ENCODE results near the gene JAK2. TPM values are rescaled to one million over a fixed set of nuclear protein-coding genes. Genes with fewer than 3 reads are reported as not detected.

The JAK2 gene
- total RNA-seq = 10 to 100 TPM; 20.8 to 43.9 (median 30.0) TPM
- total RNA-seq (2013) = 47.4 TPM

DNA sequence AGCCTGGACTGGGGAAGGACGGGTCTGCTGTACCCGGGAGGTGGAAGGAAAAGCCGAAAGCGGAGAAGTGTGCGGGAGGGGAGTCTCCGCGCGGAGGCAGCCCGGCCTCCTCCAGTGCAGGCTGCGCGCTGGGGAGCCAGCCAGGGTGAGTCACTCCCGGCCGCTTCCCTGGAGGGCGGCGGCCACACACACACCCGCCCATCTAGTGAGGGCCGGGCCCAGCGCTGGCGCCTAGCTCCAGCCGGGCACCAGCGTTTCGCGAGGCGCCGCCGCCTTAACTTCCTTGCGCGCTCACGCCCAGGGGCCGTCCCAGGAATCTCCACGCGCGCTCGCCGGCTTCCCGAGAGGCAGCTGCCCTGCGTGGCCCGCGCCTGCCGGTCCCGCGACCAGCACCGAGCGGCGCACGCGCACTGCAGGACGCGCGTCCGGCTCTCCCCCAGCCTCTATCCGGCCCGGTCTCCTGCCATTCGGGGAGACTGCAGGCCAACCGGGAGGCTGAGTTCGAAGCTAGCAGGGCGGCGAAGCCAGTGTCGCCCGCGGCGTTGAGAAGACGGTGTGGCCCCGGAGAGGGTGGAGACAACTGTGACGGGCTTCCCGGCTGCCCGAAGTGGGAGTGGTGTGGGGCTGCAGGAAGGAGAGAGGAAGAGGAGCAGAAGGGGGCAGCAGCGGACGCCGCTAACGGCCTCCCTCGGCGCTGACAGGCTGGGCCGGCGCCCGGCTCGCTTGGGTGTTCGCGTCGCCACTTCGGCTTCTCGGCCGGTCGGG, at the start of gene JAK2:
Gene JAK2, plus strand, starts transcription at position 652 of the 765 bp plus-strand sequence. CDS start 36,716 bp downstream, outside the sequence.
- Histone ChIP-seq H3K4me3 (ENCODE audit: low read length) (peak within 1 kb of the TSS; percentile 67), H3K4me1 (ENCODE audit: control insufficient read depth, insufficient read depth, low read length) (peaks cover 28% of the 10 kb centered on the region), H3K27me3 (ENCODE audit: control insufficient read depth, insufficient read depth, low read length) (no peaks in the 10 kb centered on the region), H3K36me3 (ENCODE audit: control insufficient read depth, insufficient read depth, low read length) (no peaks in the 10 kb centered on the region), H3K27ac (ENCODE audit: low read length) (peak within 1 kb of the TSS; percentile 79), H3K9me3 (ENCODE audit: control insufficient read depth, insufficient read depth, low read length) (no peaks in the 10 kb centered on the region)
- peaks cover 27 to 39% of the 10 kb centered on the region in 2 donors for H3K4me1 Mint-ChIP-seq
- DNase-seq (peak; percentile 75 to 88), ATAC-seq (peak; percentile 80 to 92 (median 85))
- TF ChIP-seq, protein P1, sequence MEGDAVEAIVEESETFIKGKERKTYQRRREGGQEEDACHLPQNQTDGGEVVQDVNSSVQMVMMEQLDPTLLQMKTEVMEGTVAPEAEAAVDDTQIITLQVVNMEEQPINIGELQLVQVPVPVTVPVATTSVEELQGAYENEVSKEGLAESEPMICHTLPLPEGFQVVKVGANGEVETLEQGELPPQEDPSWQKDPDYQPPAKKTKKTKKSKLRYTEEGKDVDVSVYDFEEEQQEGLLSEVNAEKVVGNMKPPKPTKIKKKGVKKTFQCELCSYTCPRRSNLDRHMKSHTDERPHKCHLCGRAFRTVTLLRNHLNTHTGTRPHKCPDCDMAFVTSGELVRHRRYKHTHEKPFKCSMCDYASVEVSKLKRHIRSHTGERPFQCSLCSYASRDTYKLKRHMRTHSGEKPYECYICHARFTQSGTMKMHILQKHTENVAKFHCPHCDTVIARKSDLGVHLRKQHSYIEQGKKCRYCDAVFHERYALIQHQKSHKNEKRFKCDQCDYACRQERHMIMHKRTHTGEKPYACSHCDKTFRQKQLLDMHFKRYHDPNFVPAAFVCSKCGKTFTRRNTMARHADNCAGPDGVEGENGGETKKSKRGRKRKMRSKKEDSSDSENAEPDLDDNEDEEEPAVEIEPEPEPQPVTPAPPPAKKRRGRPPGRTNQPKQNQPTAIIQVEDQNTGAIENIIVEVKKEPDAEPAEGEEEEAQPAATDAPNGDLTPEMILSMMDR (IDR thresholded peaks at IDR 0.05) = peak; percentile 22
- H3K36me3 Mint-ChIP-seq = no peaks in the 10 kb centered on the region
- H3K27ac Mint-ChIP-seq = peak within 1 kb of the TSS; percentile 85 to 90
- under 1% methylated on average over 84 of the region's 84 CpGs for WGBS (ENCODE audit: insufficient coverage)
- intact Hi-C loops (cut with micrococcal nuclease) = loop anchor here (1.0 to 10.0 kb wide), 7 partner anchors 134 to 640 kb away; partner anchors contain the start of genes PLGRKT, PLPP6, RCL1 and RIC1
- peak within 1 kb of the TSS; percentile 98 for H3K4me3 Mint-ChIP-seq
- peaks cover 0 to 8% of the 10 kb centered on the region in 2 donors for H3K27me3 Mint-ChIP-seq (ENCODE audit: low read depth in 2 of 2)
- no peaks in the 10 kb centered on the region for H3K9me3 Mint-ChIP-seq

DNA sequence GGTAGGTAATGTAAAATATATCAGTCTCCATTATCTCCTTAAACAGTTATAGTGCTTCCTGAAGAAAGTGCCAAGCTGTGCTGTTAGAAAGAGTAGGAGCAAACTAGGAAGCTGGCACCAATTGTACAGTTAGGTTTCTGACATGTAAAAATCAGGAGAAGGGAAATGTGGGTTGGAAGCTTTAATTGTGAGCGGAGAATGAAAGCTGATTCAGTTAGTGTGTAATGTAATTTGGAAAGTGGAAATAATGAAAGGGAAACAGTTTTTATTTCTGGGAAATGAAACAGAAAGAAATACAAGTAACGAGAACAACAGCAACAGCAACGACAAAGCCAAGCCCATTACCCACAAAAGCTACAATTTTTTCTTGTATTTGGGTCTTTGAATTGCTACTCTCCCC, 48.8 kb upstream of the JAK2 start:
- 38% methylated on average over 1 of the region's 3 CpGs for WGBS (ENCODE audit: insufficient coverage)
- no peak for DNase-seq
- H3K9me3 Mint-ChIP-seq = no peaks in the 10 kb centered on the region
- no peaks in the 10 kb centered on the region for H3K27me3 ChIP-seq (ENCODE audit: control insufficient read depth, insufficient read depth, low read length)
- intact Hi-C loops (cut with micrococcal nuclease) = no loop called here
- H3K36me3 Mint-ChIP-seq = no peaks in the 10 kb centered on the region
- H3K27ac ChIP-seq (ENCODE audit: low read length) = no peak overlapping the region
- TF ChIP-seq, protein P1 (IDR thresholded peaks at IDR 0.05) = no peak
- H3K4me1 ChIP-seq (ENCODE audit: control insufficient read depth, insufficient read depth, low read length) = peaks cover 21% of the 10 kb centered on the region
- H3K27ac Mint-ChIP-seq = peak overlapping the region; percentile 71 to 76
- H3K4me3 Mint-ChIP-seq = peak overlapping the region; percentile 71
- no peaks in the 10 kb centered on the region for H3K9me3 ChIP-seq (ENCODE audit: control insufficient read depth, insufficient read depth, low read length)
- no peaks in the 10 kb centered on the region for H3K36me3 ChIP-seq (ENCODE audit: control insufficient read depth, insufficient read depth, low read length)
- H3K4me3 ChIP-seq (ENCODE audit: low read length) = no peak overlapping the region
- no peaks in the 10 kb centered on the region for H3K27me3 Mint-ChIP-seq (ENCODE audit: low read depth in 2 of 2)
- peaks cover 43% of the 10 kb centered on the region in 2 donors for H3K4me1 Mint-ChIP-seq
- ATAC-seq = peak in 2 of 3 donors; percentile 30 to 55

DNA sequence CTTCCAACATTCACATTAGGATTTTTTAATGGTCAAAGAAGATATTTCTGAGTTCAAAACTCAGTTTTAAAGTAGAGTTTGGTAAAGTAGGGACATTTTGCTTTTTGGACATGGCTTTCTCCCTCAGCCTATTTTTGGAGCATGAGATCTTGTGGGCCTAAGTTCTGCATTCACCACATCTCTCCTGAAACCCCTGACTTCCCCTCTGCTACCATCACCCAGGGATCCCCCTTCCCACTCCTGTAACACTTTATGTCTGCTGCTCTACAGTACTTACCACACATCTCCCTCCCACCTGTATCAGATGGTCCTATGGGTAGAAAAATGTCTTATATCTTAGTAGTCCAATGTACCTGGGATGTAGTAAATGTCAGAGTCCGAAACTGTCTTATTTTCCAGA, 48.2 kb upstream of the JAK2 start:
- TF ChIP-seq, protein P1 (IDR thresholded peaks at IDR 0.05) = no peak
- H3K4me3 Mint-ChIP-seq = peak overlapping the region; percentile 75
- intact Hi-C loops (cut with micrococcal nuclease) = no loop called here
- WGBS (ENCODE audit: insufficient coverage) = 96% methylated on average over 1 of the region's 1 CpG
- DNase-seq = no peak
- Histone ChIP-seq H3K36me3 (ENCODE audit: control insufficient read depth, insufficient read depth, low read length) (no peaks in the 10 kb centered on the region), H3K4me3 (ENCODE audit: low read length) (no peak overlapping the region), H3K9me3 (ENCODE audit: control insufficient read depth, insufficient read depth, low read length) (no peaks in the 10 kb centered on the region), H3K27me3 (ENCODE audit: control insufficient read depth, insufficient read depth, low read length) (no peaks in the 10 kb centered on the region), H3K4me1 (ENCODE audit: control insufficient read depth, insufficient read depth, low read length) (peaks cover 21% of the 10 kb centered on the region), H3K27ac (ENCODE audit: low read length) (no peak overlapping the region)
- no peaks in the 10 kb centered on the region for H3K9me3 Mint-ChIP-seq
- H3K4me1 Mint-ChIP-seq = peaks cover 43% of the 10 kb centered on the region in 2 donors
- H3K27ac Mint-ChIP-seq = peak overlapping the region; percentile 71 to 76
- H3K27me3 Mint-ChIP-seq (ENCODE audit: low read depth in 2 of 2) = no peaks in the 10 kb centered on the region
- H3K36me3 Mint-ChIP-seq = no peaks in the 10 kb centered on the region
- no peak for ATAC-seq

Measured in natural killer cell (primary cell).